PC-9 (cell line): Measurements from ENCODE around the gene IL20. TPM values are rescaled to one million over a fixed set of nuclear protein-coding genes. Genes with fewer than 3 reads are reported as not detected.

Experiments
- BruUV-seq: library from RNA; stranded (reverse); fragments of 400-500 nt; replicated peaks from 2 replicates; lab custom pipeline; 2021; lab: Mats Ljungman, UMichigan
- CTCF ChIA-PET: fragments of 300-600 bp; sonication (Branson Sonifier 250); formaldehyde crosslinking; loops from one replicate; lab custom pipeline; 2022; ENCODE audit warnings: antibody characterized with exemption; lab: Charles Lee
- POLR2A ChIA-PET: fragments of 300-600 bp; sonication (Branson Sonifier 250); formaldehyde crosslinking; loops from one replicate; lab custom pipeline; 2022; ENCODE audit warnings: antibody characterized with exemption; ENCODE audit not compliant: unreplicated experiment; lab: Charles Lee
- DNase-seq, 2 experiments: peaks; one replicate each; pipeline versions ENCODE4 v3.0.0 to v3.0.0-alpha.2; 2015 to 2022; ENCODE audit warnings: mixed read lengths in 1 of 2
- H2AFZ ChIP-seq: fragments of 200-600 bp; sonication (generic); 2 replicates; pipeline ENCODE4 v1.8.1; 2017; ENCODE audit warnings: antibody characterized with exemption
- H3F3A ChIP-seq: fragments of 200-600 bp; sonication (generic); 2 replicates; pipeline ENCODE4 v1.8.1; 2017; ENCODE audit warnings: antibody characterized with exemption, mild to moderate bottlenecking, low read depth; ENCODE audit not compliant: insufficient read depth
- H3K27ac ChIP-seq: fragments of 200-600 bp; sonication (generic); 2 replicates; pipeline ENCODE4 v1.6.1; 2016; ENCODE audit warnings: mixed run types
- H3K27me3 ChIP-seq: fragments of 200-600 bp; sonication (generic); 2 replicates; pipeline ENCODE4 v1.6.1; 2016; ENCODE audit warnings: low read depth, mixed run types; ENCODE audit not compliant: insufficient read depth
- H3K36me3 ChIP-seq: fragments of 200-600 bp; sonication (generic); 2 replicates; pipeline ENCODE4 v1.6.1; 2016; ENCODE audit warnings: low read depth, mixed run types
- H3K4me1 ChIP-seq: fragments of 200-600 bp; sonication (generic); replicated peaks from 2 replicates; pipeline ENCODE4 v1.6.1; 2016; ENCODE audit warnings: mixed run types; ENCODE audit not compliant: insufficient read depth
- H3K4me2 ChIP-seq: fragments of 200-600 bp; sonication (generic); 2 replicates; pipeline ENCODE4 v1.6.1; 2017; ENCODE audit warnings: mixed run types
- H3K4me3 ChIP-seq: fragments of 200-600 bp; sonication (generic); 2 replicates; pipeline ENCODE4 v1.6.1; 2016; ENCODE audit warnings: mixed run types
- H3K79me2 ChIP-seq: fragments of 200-600 bp; sonication (generic); 2 replicates; pipeline ENCODE4 v1.6.1; 2017; ENCODE audit warnings: low read depth, mixed run types
- H3K9me2 ChIP-seq: fragments of 200-600 bp; sonication (generic); 2 replicates; pipeline ENCODE4 v1.8.1; 2017; ENCODE audit warnings: mild to moderate bottlenecking; ENCODE audit not compliant: insufficient read depth
- H3K9me3 ChIP-seq: fragments of 200-600 bp; sonication (generic); 2 replicates; pipeline ENCODE4 v1.8.1; 2016; ENCODE audit warnings: low read depth; ENCODE audit not compliant: insufficient read depth
- H4K20me1 ChIP-seq: fragments of 200-600 bp; sonication (generic); 2 replicates; pipeline ENCODE4 v1.8.1; 2017; ENCODE audit not compliant: insufficient read depth
- CTCF ChIP-seq: fragments of 200-600 bp; sonication (generic); conservative IDR thresholded peaks from 2 replicates; pipeline ENCODE4 v1.6.1; 2017; ENCODE audit warnings: mixed run types, antibody characterized with exemption, mild to moderate bottlenecking, moderate library complexity
- EZH2 ChIP-seq: fragments of 200-600 bp; sonication (generic); IDR thresholded peaks from 2 replicates; pipeline ENCODE4 v1.8.0; 2017; ENCODE audit warnings: antibody characterized with exemption, low read depth
- intact Hi-C: fragments of 100-400 bp; cut with micrococcal nuclease; formaldehyde crosslinking; loops from one replicate; pipeline ENCODE4 v1.10.0; 2022; ENCODE audit not compliant: unreplicated experiment
- total RNA-seq: library from RNA; stranded (reverse); gene quantifications from 2 replicates; pipeline ENCODE4 v1.2.3, GENCODE V29; 2021

The IL20 gene
- total RNA-seq, 1 experiment from 2014 or later = not detected

- Histone ChIP-seq H3F3A (no peaks in the 10 kb centered on the region), H3K4me1 (no peaks in the 10 kb centered on the region), H3K36me3 (no peaks in the 10 kb centered on the region), H3K9me3 (no peaks in the 10 kb centered on the region), H2AFZ (no peak overlapping the region), H3K4me3 (no peak overlapping the region), H4K20me1 (no peaks in the 10 kb centered on the region), H3K27ac (no peak overlapping the region), H3K79me2 (no peaks in the 10 kb centered on the region), H3K27me3 (peaks cover 36% of the 10 kb centered on the region), H3K4me2 (no peak overlapping the region), H3K9me2 (no peaks in the 10 kb centered on the region)
- no peak for DNase-seq
- ChIA-PET CTCF (no interaction called here), POLR2A (no interaction called here)
- BruUV-seq = no TSS peak
- intact Hi-C loops = no loop called here
- TF ChIP-seq EZH2 = no peak
- TF ChIP-seq CTCF = no peak
These were observed 18.9 kb upstream of the IL20 start for GRCh38 chr1:206846487-206846886.

GRCh38 chr1:206847337-206847834, 18.0 kb upstream of the IL20 start:
- Histone ChIP-seq H3K4me1 (no peaks in the 10 kb centered on the region), H3K4me3 (no peak overlapping the region), H3K79me2 (no peaks in the 10 kb centered on the region), H3K9me2 (no peaks in the 10 kb centered on the region), H3K9me3 (no peaks in the 10 kb centered on the region), H3K27me3 (peaks cover 42% of the 10 kb centered on the region), H2AFZ (no peak overlapping the region), H3K27ac (no peak overlapping the region), H3F3A (no peaks in the 10 kb centered on the region), H4K20me1 (no peaks in the 10 kb centered on the region), H3K4me2 (no peak overlapping the region), H3K36me3 (no peaks in the 10 kb centered on the region)
- ChIA-PET CTCF (no interaction called here), POLR2A (no interaction called here)
- TF ChIP-seq CTCF = no peak
- TF ChIP-seq EZH2 = no peak
- no peak for DNase-seq
- BruUV-seq = no TSS peak
- intact Hi-C loops = no loop called here

GRCh38 chr1:206847946-206848345, 17.5 kb upstream of the IL20 start:
- H3K9me3 ChIP-seq = no peaks in the 10 kb centered on the region
- intact Hi-C loops = no loop called here
- no peaks in the 10 kb centered on the region for H3K9me2 ChIP-seq
- H3K4me1 ChIP-seq = no peaks in the 10 kb centered on the region
- no peak overlapping the region for H2AFZ ChIP-seq
- no peak overlapping the region for H3K4me2 ChIP-seq
- H3K27ac ChIP-seq = no peak overlapping the region
- TF ChIP-seq CTCF (no peak), EZH2 (no peak)
- H3K36me3 ChIP-seq = no peaks in the 10 kb centered on the region
- BruUV-seq = no TSS peak
- H3K4me3 ChIP-seq = no peak overlapping the region
- H3K27me3 ChIP-seq = peaks cover 42% of the 10 kb centered on the region
- no peak for DNase-seq
- POLR2A ChIA-PET = no interaction called here
- CTCF ChIA-PET = no interaction called here
- H3K79me2 ChIP-seq = no peaks in the 10 kb centered on the region
- H4K20me1 ChIP-seq = no peaks in the 10 kb centered on the region
- no peaks in the 10 kb centered on the region for H3F3A ChIP-seq
